Suprapubic skin (tissue), 4 donors: ENCODE data around the gene MAP3K6.

Experiments used
- CTCF ChIP-seq, 2 donors: fragments of 200-600 bp in 1 of 2; fragments of 450-650 bp in 1 of 2; sonication (generic) in 1 of 2; IDR thresholded peaks; one replicate each; pipeline ENCODE4 v1.5.1; 2016 to 2019; ENCODE audit warnings: antibody characterized with exemption in 2 of 2, mild to moderate bottlenecking in 1 of 2, moderate library complexity in 1 of 2
- EP300 ChIP-seq: sonication (generic); formaldehyde crosslinking; IDR thresholded peaks from one replicate; pipeline ENCODE4 v1.6.1; 2017; ENCODE audit warnings: antibody characterized with exemption
- POLR2A ChIP-seq, 2 donors: fragments of 450-650 bp; IDR thresholded peaks; one replicate each; pipeline ENCODE4 v1.6.1; 2017; ENCODE audit warnings: antibody characterized with exemption in 2 of 2, mild to moderate bottlenecking in 2 of 2, moderate library complexity in 2 of 2
- POLR2AphosphoS5 ChIP-seq, 3 donors: sonication (generic); formaldehyde crosslinking; IDR thresholded peaks; one replicate each; pipeline ENCODE4 v1.6.1; 2017; ENCODE audit warnings: antibody characterized with exemption in 3 of 3

- TF ChIP-seq EP300, result no peak
- no peak for TF ChIP-seq POLR2A (IDR thresholded peaks at IDR 0.05)
- TF ChIP-seq POLR2AphosphoS5 (IDR thresholded peaks at IDR 0.05), result no peak
- TF ChIP-seq CTCF (IDR thresholded peaks at IDR 0.05), result no peak
These were observed 32.7 kb upstream of the MAP3K6 start for GRCh38 chr1:27399251-27400025.
